AG10803 (cell line): Measurements from ENCODE around the gene TC2N.

Source experiments
- DNase-seq: peaks from one replicate; pipeline ENCODE4 v3.0.0; 2010; ENCODE audit warnings: low read depth
- H3K4me3 ChIP-seq: 2 replicates; pipeline ENCODE4 v1.5.1; 2011; ENCODE audit warnings: mild to moderate bottlenecking, low read length, control low read depth
- CTCF ChIP-seq: conservative IDR thresholded peaks from 2 replicates; pipeline ENCODE4 v1.5.1; 2011; ENCODE audit warnings: mild to moderate bottlenecking, low read length, control low read depth, inconsistent platforms

TC2N gene

DNA sequence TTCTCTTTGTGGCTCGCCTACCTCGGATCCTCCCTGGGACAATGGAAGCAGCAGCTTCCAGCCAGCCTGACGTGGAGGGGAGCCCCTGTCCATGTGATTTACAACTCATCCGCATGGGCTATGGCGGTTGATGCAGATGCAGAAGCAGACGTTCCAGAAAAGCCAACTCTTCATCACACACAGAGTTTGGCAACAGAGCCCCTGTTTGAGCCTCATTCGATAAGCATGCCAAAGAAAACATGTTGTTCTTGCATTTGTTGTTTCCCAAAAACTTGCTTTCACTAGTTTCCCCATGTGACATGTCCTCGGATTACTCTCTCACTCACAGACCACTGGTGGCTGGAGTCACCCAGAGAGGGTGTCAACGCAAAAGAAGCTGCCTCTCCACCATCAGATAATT, 16.4 kb upstream of the TC2N start:
- peak; percentile 33 for DNase-seq
- no peak overlapping the region for H3K4me3 ChIP-seq
- no peak for TF ChIP-seq CTCF

DNA sequence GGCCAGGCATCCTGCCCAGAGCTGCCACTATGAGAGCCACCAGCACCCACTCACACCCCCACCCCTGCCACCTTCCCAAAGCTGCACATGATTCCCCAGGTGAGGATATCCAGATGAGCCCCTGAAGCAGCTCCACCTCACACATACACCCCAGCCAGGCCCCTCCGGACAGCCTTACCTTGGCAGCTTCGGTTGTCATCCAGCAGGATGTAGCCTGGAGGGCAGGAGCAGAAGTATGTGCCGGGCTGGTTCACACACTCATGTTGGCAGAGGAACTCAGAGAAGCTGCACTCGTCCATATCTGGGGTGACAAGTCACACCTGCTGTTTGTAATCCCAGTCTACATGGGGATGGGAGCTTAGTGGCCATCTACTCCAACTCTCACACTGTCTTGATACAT, 15.4 kb upstream of the TC2N start:
- DNase-seq: no peak
- TF ChIP-seq CTCF: no peak
- no peak overlapping the region for H3K4me3 ChIP-seq

DNA sequence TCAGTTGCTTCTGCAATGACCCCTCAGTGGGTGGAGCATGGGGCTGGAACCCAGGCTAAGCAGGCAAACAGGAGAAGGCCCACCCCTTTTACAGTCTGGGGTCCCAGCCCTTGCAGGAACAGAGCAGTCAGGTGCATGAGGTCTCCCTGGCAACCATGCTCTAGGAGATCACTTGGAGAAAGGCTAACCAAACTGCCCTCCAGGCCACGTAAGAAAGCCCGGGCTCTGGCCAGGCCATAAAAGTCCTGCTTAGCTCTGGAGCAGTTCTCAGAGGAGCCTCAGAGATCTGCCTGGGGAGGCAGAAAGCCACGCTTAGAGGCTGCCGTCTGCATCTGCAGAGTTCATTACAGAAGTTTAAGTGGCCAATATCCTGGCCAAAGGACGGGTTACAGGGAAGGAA, 15.0 kb upstream of the TC2N start:
- no peak overlapping the region for H3K4me3 ChIP-seq
- DNase-seq: no peak
- TF ChIP-seq CTCF: no peak

DNA sequence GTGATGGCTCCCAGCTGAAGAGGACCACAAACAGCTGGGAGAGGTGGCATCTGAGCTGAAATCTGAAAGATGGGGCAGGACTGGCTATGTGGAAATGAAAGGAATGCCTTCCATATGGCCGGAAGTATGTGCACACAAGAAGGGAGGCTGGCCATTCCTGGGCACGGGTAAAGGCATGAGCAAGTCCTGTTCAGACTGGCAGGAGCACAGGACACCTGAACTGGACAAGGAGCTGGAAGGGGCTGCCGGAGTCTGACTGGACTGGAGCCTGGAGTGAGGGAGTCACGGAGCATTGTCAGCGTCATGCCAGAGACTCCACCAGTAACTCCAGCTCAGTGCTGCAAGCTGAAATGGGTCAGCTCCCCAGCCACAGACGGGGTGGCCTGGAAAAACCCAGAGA, 11.9 kb upstream of the TC2N start:
- peak; percentile 55 for DNase-seq
- H3K4me3 ChIP-seq: no peak overlapping the region
- no peak for TF ChIP-seq CTCF

- H3K4me3 ChIP-seq: no peak overlapping the region
- TF ChIP-seq CTCF: no peak
- DNase-seq: no peak
These were observed 10.9 kb upstream of the TC2N start for GRCh38 chr14:91878274-91878673.

GRCh38 chr14:91877376-91877915, 10.1 kb upstream of the TC2N start:
- H3K4me3 ChIP-seq: no peak overlapping the region
- TF ChIP-seq CTCF: no peak
- DNase-seq: no peak

DNA sequence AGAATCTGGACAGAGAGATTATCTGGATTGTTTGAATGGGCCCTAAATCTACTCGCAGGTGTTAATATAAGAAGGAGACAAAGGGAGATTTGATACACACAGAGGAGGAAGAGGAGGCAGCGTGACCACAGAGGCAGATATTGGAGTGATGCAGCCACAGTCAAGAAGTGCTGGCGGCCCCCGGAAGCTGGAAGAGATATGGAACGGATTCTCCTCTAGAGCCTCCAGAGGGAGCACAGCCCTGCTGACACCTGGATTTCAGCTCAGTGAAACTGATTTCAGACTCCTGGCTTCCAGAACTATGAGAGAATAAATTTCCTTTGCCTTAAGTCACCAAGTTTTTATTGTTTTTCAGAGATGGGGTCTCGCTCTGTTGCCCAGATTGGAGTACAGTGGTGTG, 9.2 kb upstream of the TC2N start:
- H3K4me3 ChIP-seq: no peak overlapping the region
- TF ChIP-seq CTCF: no peak

More for the DNA sequence above, 9.2 kb upstream of the TC2N start:
- DNase-seq: no peak
